ENCODE data around the gene PRR5L. TPM values are rescaled to one million over a fixed set of nuclear protein-coding genes. Genes with fewer than 3 reads are reported as not detected.

The PRR5L gene
- total and polyA plus RNA-seq, 2 donors (not counting 1 experiment from before 2014, with no cell fraction given) = 4.0 to 5.9 TPM

DNA sequence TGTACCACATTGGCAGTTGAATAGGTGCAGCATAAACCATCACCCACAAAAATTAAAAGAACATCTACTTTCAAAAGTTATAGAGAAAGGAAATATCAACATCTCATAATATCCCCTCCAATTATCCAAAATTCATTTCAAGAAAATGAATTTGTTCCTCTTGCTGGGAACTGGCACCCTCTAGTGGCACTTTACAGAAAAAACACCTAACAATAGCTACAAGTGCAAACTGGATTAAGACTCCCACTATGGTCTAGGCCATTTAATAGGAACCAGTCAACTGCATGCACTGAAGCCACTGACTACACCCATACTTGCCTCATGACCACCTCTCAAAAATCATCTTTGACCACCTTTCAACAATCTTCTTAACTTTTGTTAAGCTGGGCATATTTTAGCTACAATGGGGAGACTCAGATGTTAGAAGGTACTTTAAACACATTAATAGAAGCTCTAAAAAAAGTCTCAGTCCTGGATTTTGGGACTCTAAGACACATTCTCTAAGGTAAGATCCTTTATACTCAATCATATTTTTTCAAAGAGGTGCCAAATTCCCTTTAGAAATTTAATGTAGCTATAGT, 196.7 kb downstream of the PRR5L start:
- intact Hi-C loops (cut with micrococcal nuclease) = loop anchor here (1.0 to 5.0 kb wide), 7 partner anchors 15 to 876 kb away; partner anchors contain the start of genes FJX1 and TRAF6
- no peaks in the 10 kb centered on the region for H3K27me3 Mint-ChIP-seq
- ChIA-PET CTCF (interaction anchor here (0.8 to 4.2 kb wide), 42 partner anchors 9 to 877 kb away, joined by 3 to 142 read pairs (median 6); partner anchors contain the start of genes COMMD9, PRR5L and TRAF6), POLR2A (no interaction called here)
- no peak overlapping the region for H3K27ac Mint-ChIP-seq
- ATAC-seq (ENCODE audit: low read depth) (peak; percentile 64), DNase-seq (peak; percentile 74)
- Histone ChIP-seq H3K36me3 (replicated peaks in 1 of 2; ENCODE audit: control extremely low read depth in 1 of 2, control insufficient read depth in 1 of 2, extremely low read depth in 1 of 2, insufficient read depth in 2 of 2, low read length in 1 of 2) (peaks cover 17 to 60% of the 10 kb centered on the region in 2 experiments), H3K79me2 (ENCODE audit: control insufficient read depth, insufficient read depth, low read length) (peaks cover 3% of the 10 kb centered on the region), H2AFZ (ENCODE audit: insufficient read depth, low read depth, low read length, poor library complexity, severe bottlenecking) (no peak overlapping the region), H3K9ac (ENCODE audit: low read length) (no peak overlapping the region), H3K9me3 (ENCODE audit: control extremely low read depth in 1 of 3, control insufficient read depth in 2 of 3, insufficient read depth in 1 of 3, low read length in 2 of 3) (no peaks in the 10 kb centered on the region), H3K27ac (ENCODE audit: low read length in 2 of 2) (peak overlapping the region in 1 of 2 donors; percentile 41), H3K4me3 (ENCODE audit: control extremely low read depth in 1 of 5, extremely low read depth in 1 of 5, insufficient read depth in 1 of 5, low read depth in 2 of 5, low read length in 4 of 5) (no peak overlapping the region), H4K20me1 (ENCODE audit: control insufficient read depth, insufficient read depth, low read length, poor library complexity, severe bottlenecking) (peaks cover 8% of the 10 kb centered on the region), H3K4me2 (replicated peaks; ENCODE audit: low read depth, low read length, poor library complexity, severe bottlenecking) (no peak overlapping the region), H3K27me3 (replicated peaks in 1 of 4; ENCODE audit: control extremely low read depth in 1 of 4, control insufficient read depth in 3 of 4, insufficient read depth in 4 of 4, low read length in 3 of 4) (no peaks in the 10 kb centered on the region), H3K4me1 (ENCODE audit: control insufficient read depth in 2 of 2, insufficient read depth in 2 of 2, low read length in 2 of 2) (peaks cover 8% of the 10 kb centered on the region in 2 donors)
- TF ChIP-seq, protein P1, sequence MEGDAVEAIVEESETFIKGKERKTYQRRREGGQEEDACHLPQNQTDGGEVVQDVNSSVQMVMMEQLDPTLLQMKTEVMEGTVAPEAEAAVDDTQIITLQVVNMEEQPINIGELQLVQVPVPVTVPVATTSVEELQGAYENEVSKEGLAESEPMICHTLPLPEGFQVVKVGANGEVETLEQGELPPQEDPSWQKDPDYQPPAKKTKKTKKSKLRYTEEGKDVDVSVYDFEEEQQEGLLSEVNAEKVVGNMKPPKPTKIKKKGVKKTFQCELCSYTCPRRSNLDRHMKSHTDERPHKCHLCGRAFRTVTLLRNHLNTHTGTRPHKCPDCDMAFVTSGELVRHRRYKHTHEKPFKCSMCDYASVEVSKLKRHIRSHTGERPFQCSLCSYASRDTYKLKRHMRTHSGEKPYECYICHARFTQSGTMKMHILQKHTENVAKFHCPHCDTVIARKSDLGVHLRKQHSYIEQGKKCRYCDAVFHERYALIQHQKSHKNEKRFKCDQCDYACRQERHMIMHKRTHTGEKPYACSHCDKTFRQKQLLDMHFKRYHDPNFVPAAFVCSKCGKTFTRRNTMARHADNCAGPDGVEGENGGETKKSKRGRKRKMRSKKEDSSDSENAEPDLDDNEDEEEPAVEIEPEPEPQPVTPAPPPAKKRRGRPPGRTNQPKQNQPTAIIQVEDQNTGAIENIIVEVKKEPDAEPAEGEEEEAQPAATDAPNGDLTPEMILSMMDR (IDR thresholded peaks at IDR 0.05) = peak; percentile 92
- TF ChIP-seq EZH2 (IDR thresholded peaks at IDR 0.05; ENCODE audit: borderline replicate concordance, insufficient read depth, low read depth, low read length, poor library complexity, severe bottlenecking) = no peak
- no peak overlapping the region for H3K4me3 Mint-ChIP-seq
- H3K9me3 Mint-ChIP-seq (ENCODE audit: insufficient read depth) = no peaks in the 10 kb centered on the region
- peaks cover 13% of the 10 kb centered on the region for H3K4me1 Mint-ChIP-seq

DNA sequence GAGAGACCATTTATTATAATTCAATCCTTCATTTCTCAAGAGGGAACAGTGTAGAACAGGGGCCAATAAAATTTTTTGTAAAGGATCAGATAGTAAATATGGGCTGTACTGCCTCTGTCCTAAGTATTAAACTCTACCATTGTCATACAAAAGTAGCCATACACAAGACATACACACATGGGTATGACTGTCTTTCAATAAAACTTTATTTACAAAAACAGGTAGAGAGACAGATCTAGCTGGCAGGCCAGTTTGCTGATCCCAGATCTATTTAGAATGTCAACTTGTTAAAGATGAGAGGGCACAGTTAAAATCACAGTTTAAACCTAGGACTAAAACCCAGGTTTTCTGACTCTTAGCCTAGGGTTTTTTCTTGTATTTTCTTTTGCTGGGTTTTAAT, 197.2 kb downstream of the PRR5L start:
- Mint-ChIP-seq H3K4me1 (peaks cover 8% of the 10 kb centered on the region), H3K27ac (no peak overlapping the region), H3K4me3 (no peak overlapping the region), H3K9me3 (ENCODE audit: insufficient read depth) (no peaks in the 10 kb centered on the region), H3K27me3 (no peaks in the 10 kb centered on the region)
- H3K9me3 ChIP-seq (ENCODE audit: control extremely low read depth in 1 of 3, control insufficient read depth in 2 of 3, insufficient read depth in 1 of 3, low read length in 2 of 3) = no peaks in the 10 kb centered on the region
- peaks cover 19 to 64% of the 10 kb centered on the region in 2 experiments for H3K36me3 ChIP-seq (replicated peaks in 1 of 2; ENCODE audit: control extremely low read depth in 1 of 2, control insufficient read depth in 1 of 2, extremely low read depth in 1 of 2, insufficient read depth in 2 of 2, low read length in 1 of 2)
- no peak overlapping the region for H3K4me2 ChIP-seq (replicated peaks; ENCODE audit: low read depth, low read length, poor library complexity, severe bottlenecking)
- peaks cover 3% of the 10 kb centered on the region for H3K79me2 ChIP-seq (ENCODE audit: control insufficient read depth, insufficient read depth, low read length)
- intact Hi-C loops (cut with micrococcal nuclease) = loop anchor here (5.0 kb wide), 3 partner anchors 116 to 876 kb away; partner anchors contain the start of gene FJX1
- ATAC-seq (ENCODE audit: low read depth) (no peak), DNase-seq (no peak)
- peaks cover 8% of the 10 kb centered on the region for H4K20me1 ChIP-seq (ENCODE audit: control insufficient read depth, insufficient read depth, low read length, poor library complexity, severe bottlenecking)
- no peak overlapping the region for H3K9ac ChIP-seq (ENCODE audit: low read length)
- no peak overlapping the region for H2AFZ ChIP-seq (ENCODE audit: insufficient read depth, low read depth, low read length, poor library complexity, severe bottlenecking)
- ChIA-PET CTCF (interaction anchor here (0.8 to 4.2 kb wide), 41 partner anchors 9 to 878 kb away, joined by 3 to 142 read pairs (median 6); partner anchors contain the start of genes COMMD9, PRR5L and TRAF6), POLR2A (no interaction called here)
- TF ChIP-seq EZH2 (IDR thresholded peaks at IDR 0.05; ENCODE audit: borderline replicate concordance, insufficient read depth, low read depth, low read length, poor library complexity, severe bottlenecking) = no peak
- TF ChIP-seq, protein P1 (IDR thresholded peaks at IDR 0.05) = no peak
- H3K27ac ChIP-seq (ENCODE audit: low read length in 2 of 2) = peak overlapping the region in 1 of 2 donors; percentile 41
- no peak overlapping the region for H3K4me3 ChIP-seq (ENCODE audit: control extremely low read depth in 1 of 5, extremely low read depth in 1 of 5, insufficient read depth in 1 of 5, low read depth in 2 of 5, low read length in 4 of 5)
- no peaks in the 10 kb centered on the region for H3K27me3 ChIP-seq (replicated peaks in 1 of 4; ENCODE audit: control extremely low read depth in 1 of 4, control insufficient read depth in 3 of 4, insufficient read depth in 4 of 4, low read length in 3 of 4)
- peaks cover 3% of the 10 kb centered on the region in 2 donors for H3K4me1 ChIP-seq (ENCODE audit: control insufficient read depth in 2 of 2, insufficient read depth in 2 of 2, low read length in 2 of 2)
